ENCODE results near the gene EFCC1.

The EFCC1 gene

GRCh38 chr3:129016720-129017483, 15.8 kb downstream of the EFCC1 start:
- no peak for DNase-seq

- DNase-seq = no peak
These were observed 16.4 kb downstream of the EFCC1 start for GRCh38 chr3:129017484-129017899.

GRCh38 chr3:129018271-129018670, 17.2 kb downstream of the EFCC1 start:
- no peak for DNase-seq

GRCh38 chr3:129018751-129019150, 17.6 kb downstream of the EFCC1 start:
- DNase-seq = no peak

- DNase-seq = no peak
These were observed 18.2 kb downstream of the EFCC1 start for GRCh38 chr3:129019266-129019665.

GRCh38 chr3:129020691-129021090, 19.6 kb downstream of the EFCC1 start:
- no peak for DNase-seq

GRCh38 chr3:129021140-129021551, 20.0 kb downstream of the EFCC1 start:
- no peak for DNase-seq

- DNase-seq = no peak
These were observed 21.3 kb downstream of the EFCC1 start for GRCh38 chr3:129022114-129023007.

- DNase-seq = no peak
These were observed 21.9 kb downstream of the EFCC1 start for GRCh38 chr3:129023008-129023358.

GRCh38 chr3:129023909-129024308, 22.8 kb downstream of the EFCC1 start:
- DNase-seq = peak; percentile 18

- no peak for DNase-seq
These were observed 24.0 kb downstream of the EFCC1 start for GRCh38 chr3:129025108-129025507.

GRCh38 chr3:129025691-129026435, 24.8 kb downstream of the EFCC1 start:
- DNase-seq = no peak

GRCh38 chr3:129026728-129027543, 25.8 kb downstream of the EFCC1 start:
- DNase-seq = peak; percentile 93

- DNase-seq = no peak
These were observed 26.4 kb downstream of the EFCC1 start for GRCh38 chr3:129027544-129027880.

GRCh38 chr3:129028866-129029265, 27.8 kb downstream of the EFCC1 start:
- DNase-seq = no peak

GRCh38 chr3:129030611-129031010, 29.5 kb downstream of the EFCC1 start:
- DNase-seq = no peak

- DNase-seq = no peak
These were observed 30.5 kb downstream of the EFCC1 start for GRCh38 chr3:129031476-129032215.

- DNase-seq = no peak
These were observed 31.6 kb downstream of the EFCC1 start for GRCh38 chr3:129032716-129033115.

- DNase-seq = no peak
These were observed 32.0 kb downstream of the EFCC1 start for GRCh38 chr3:129033151-129033550.

GRCh38 chr3:129033633-129034321, 32.7 kb downstream of the EFCC1 start:
- no peak for DNase-seq

GRCh38 chr3:129034642-129035041, 33.5 kb downstream of the EFCC1 start:
- no peak for DNase-seq
